H1 (cell line): ENCODE data around the gene CCDC106. TPM values are rescaled to one million over a fixed set of nuclear protein-coding genes. Genes with fewer than 3 reads are reported as not detected.

ENCODE experiments used
- CTCF ChIA-PET: fragments of 300-600 bp; sonication (Branson Sonifier 250); formaldehyde crosslinking; loops from one replicate; lab custom pipeline; 2021; ENCODE audit not compliant: partially characterized antibody; lab: Charles Lee
- POLR2A ChIA-PET: fragments of 300-600 bp; sonication (Branson Sonifier 250); formaldehyde crosslinking; loops from one replicate; lab custom pipeline; 2021; ENCODE audit warnings: inconsistent platforms; ENCODE audit not compliant: partially characterized antibody; lab: Charles Lee
- DNase-seq, 2 experiments: peaks; one replicate each; pipeline versions ENCODE4 v3.0.0 to v3.0.0-alpha.2; 2010 to 2022; ENCODE audit warnings: low spot score in 2 of 2, low read depth in 1 of 2, mixed read lengths in 1 of 2
- FAIRE-seq: peaks from 2 replicates; lab custom pipeline; 2011; peaks lifted over from hg19 to GRCh38; lab: Jason Lieb, UNC
- H2AFZ ChIP-seq: 2 replicates; pipeline ENCODE4 v1.8.1; 2012; ENCODE audit warnings: low read length, inconsistent platforms
- H2AK5ac ChIP-seq: 2 replicates; pipeline ENCODE4 v1.6.1; 2013; ENCODE audit warnings: low read depth, low read length
- H2BK120ac ChIP-seq: replicated peaks from 2 replicates; pipeline ENCODE3; 2013; ENCODE audit warnings: low read depth, low read length, inconsistent platforms
- H2BK12ac ChIP-seq: 2 replicates; pipeline ENCODE4 v1.6.1; 2013; ENCODE audit warnings: low read depth, low read length
- H2BK15ac ChIP-seq: 2 replicates; pipeline ENCODE4 v1.6.1; 2013; ENCODE audit warnings: low read length
- H2BK20ac ChIP-seq: 2 replicates; pipeline ENCODE4 v1.6.1; 2013; ENCODE audit warnings: low read length
- H2BK5ac ChIP-seq: 2 replicates; pipeline ENCODE4 v1.6.1; 2013; ENCODE audit warnings: low read depth, low read length
- H3K14ac ChIP-seq: 2 replicates; pipeline ENCODE4 v1.6.1; 2013; ENCODE audit warnings: inconsistent platforms; ENCODE audit not compliant: insufficient read length
- H3K18ac ChIP-seq: 2 replicates; pipeline ENCODE4 v1.6.1; 2013; ENCODE audit warnings: low read length; ENCODE audit errors: extremely low read depth
- H3K23ac ChIP-seq: 2 replicates; pipeline ENCODE4 v1.6.1; 2013; ENCODE audit warnings: inconsistent platforms; ENCODE audit not compliant: insufficient read length
- H3K23me2 ChIP-seq: 2 replicates; pipeline ENCODE4 v1.6.1; 2013; ENCODE audit warnings: low read depth, low read length
- H3K27ac ChIP-seq: 2 replicates; pipeline ENCODE4 v1.6.1; 2011; ENCODE audit warnings: low read depth, low read length, inconsistent platforms
- H3K27me3 ChIP-seq, 4 experiments: replicated peaks in 1 of 4; 1 replicate in 1 of 4; 2 replicates in 3 of 4; pipeline versions ENCODE4 v1.6.1 to v1.8.1; 2011 to 2013; ENCODE audit warnings: low read length in 3 of 4, mild to moderate bottlenecking in 3 of 4, inconsistent platforms in 2 of 4, mixed read lengths in 2 of 4, moderate library complexity in 1 of 4; ENCODE audit not compliant: control insufficient read depth in 3 of 4, insufficient read depth in 3 of 4; ENCODE audit errors: extremely low read depth in 1 of 4
- H3K36me3 ChIP-seq, 4 experiments: 2 replicates each; pipeline versions ENCODE4 v1.6.1 to v1.8.1; 2011 to 2013; ENCODE audit warnings: mild to moderate bottlenecking in 4 of 4, low read length in 3 of 4, moderate library complexity in 2 of 4, control low read depth in 1 of 4, inconsistent platforms in 1 of 4; ENCODE audit not compliant: insufficient read depth in 4 of 4, control insufficient read depth in 2 of 4
- H3K4ac ChIP-seq: replicated peaks from 2 replicates; pipeline ENCODE3; 2013; ENCODE audit warnings: low read length, low read depth, mixed read lengths, inconsistent platforms; ENCODE audit not compliant: insufficient read length
- H3K4me1 ChIP-seq, 4 experiments: replicated peaks in 1 of 4; 1 replicate in 1 of 4; 2 replicates in 3 of 4; pipeline versions ENCODE4 v1.6.1 to v1.8.1; 2011 to 2013; ENCODE audit warnings: low read length in 3 of 4, inconsistent platforms in 2 of 4, mixed read lengths in 1 of 4; ENCODE audit not compliant: insufficient read depth in 4 of 4, control insufficient read depth in 3 of 4
- H3K4me2 ChIP-seq, 2 experiments: 2 replicates each; pipeline versions ENCODE4 v1.6.1 to v1.8.1; 2011 to 2013; ENCODE audit warnings: low read depth in 2 of 2, low read length in 2 of 2, control low read depth in 1 of 2, inconsistent platforms in 1 of 2, mild to moderate bottlenecking in 1 of 2; ENCODE audit not compliant: insufficient read depth in 1 of 2
- H3K4me3 ChIP-seq, 4 experiments: fragments of 200-600, 300-600 bp in 1 of 4; sonication (generic), shearing (Covaris generic), sonication (Bioruptor Twin) in 1 of 4; 2 replicates each; pipeline versions ENCODE4 v1.5.1 to v1.8.1; 2011 to 2016; ENCODE audit warnings: low read length in 4 of 4, low read depth in 3 of 4, control low read depth in 2 of 4, inconsistent platforms in 2 of 4, mild to moderate bottlenecking in 2 of 4, mixed read lengths in 1 of 4, moderate library complexity in 1 of 4; ENCODE audit not compliant: insufficient read depth in 2 of 4; ENCODE audit errors: extremely low read depth in 1 of 4
- H3K56ac ChIP-seq: replicated peaks from 2 replicates; pipeline ENCODE3; 2013; ENCODE audit warnings: low read depth, mild to moderate bottlenecking, mixed read lengths, low read length, inconsistent platforms; ENCODE audit not compliant: insufficient read length
- H3K79me1 ChIP-seq: 2 replicates; pipeline ENCODE4 v1.6.1; 2013; ENCODE audit warnings: low read depth, low read length, control low read depth
- H3K79me2 ChIP-seq, 2 experiments: 2 replicates each; pipeline versions ENCODE4 v1.6.1 to v1.8.1; 2012 to 2013; ENCODE audit warnings: low read length in 2 of 2, mild to moderate bottlenecking in 2 of 2, inconsistent platforms in 1 of 2; ENCODE audit not compliant: insufficient read depth in 2 of 2, control insufficient read depth in 1 of 2
- H3K9ac ChIP-seq, 4 experiments: replicated peaks in 1 of 4; 1 replicate in 1 of 4; 2 replicates in 3 of 4; pipeline versions ENCODE4 v1.6.1 to v1.8.1; 2011 to 2013; ENCODE audit warnings: low read depth in 3 of 4, low read length in 3 of 4, control low read depth in 2 of 4, mild to moderate bottlenecking in 2 of 4, moderate library complexity in 2 of 4, inconsistent platforms in 1 of 4; ENCODE audit errors: extremely low read depth in 1 of 4
- H3K9me3 ChIP-seq, 2 experiments: 2 replicates each; pipeline versions ENCODE4 v1.6.1 to v1.8.1; 2012 to 2013; ENCODE audit warnings: mild to moderate bottlenecking in 2 of 2, moderate library complexity in 2 of 2, control low read depth in 1 of 2, inconsistent platforms in 1 of 2, low read depth in 1 of 2, low read length in 1 of 2, mixed read lengths in 1 of 2; ENCODE audit not compliant: insufficient read depth in 2 of 2
- H4K20me1 ChIP-seq, 2 experiments: replicated peaks in 1 of 2; 2 replicates each; pipeline versions ENCODE3 to v1.8.1; 2011 to 2013; ENCODE audit warnings: inconsistent platforms in 2 of 2, low read length in 2 of 2, mild to moderate bottlenecking in 1 of 2; ENCODE audit not compliant: insufficient read depth in 2 of 2, control insufficient read depth in 1 of 2
- H4K5ac ChIP-seq: 2 replicates; pipeline ENCODE4 v1.6.1; 2013; ENCODE audit warnings: low read length, low read depth, mixed read lengths, inconsistent platforms; ENCODE audit not compliant: insufficient read length
- H4K8ac ChIP-seq: 2 replicates; pipeline ENCODE4 v1.8.0; 2013; ENCODE audit warnings: mild to moderate bottlenecking, moderate library complexity, low read length, inconsistent platforms; ENCODE audit not compliant: insufficient read depth; ENCODE audit errors: extremely low read depth
- H4K91ac ChIP-seq: replicated peaks from 2 replicates; pipeline ENCODE3; 2013; ENCODE audit warnings: low read length, mixed read lengths, inconsistent platforms; ENCODE audit not compliant: insufficient read length
- POLR2A ChIP-seq, 2 experiments: IDR thresholded peaks; 1 replicate in 1 of 2; 2 replicates in 1 of 2; pipeline ENCODE4 v1.6.1; 2011; ENCODE audit warnings: low read depth in 2 of 2, low read length in 2 of 2, mild to moderate bottlenecking in 2 of 2; ENCODE audit errors: control extremely low read depth in 1 of 2
- POU5F1 ChIP-seq: IDR thresholded peaks from 2 replicates; pipeline ENCODE4 v1.6.1; 2011; ENCODE audit warnings: low read depth, mild to moderate bottlenecking, low read length, moderate library complexity
- USF2 ChIP-seq: IDR thresholded peaks from 2 replicates; pipeline ENCODE4 v1.6.1; 2011; ENCODE audit warnings: low read length, improper control_type of control experiment
- WGBS, 2 experiments: shearing (Covaris generic) in 1 of 2; methylation state at CpG; one replicate each; pipeline versions ENCODE4 v1.1.6 to v1.1.7; 2013 to 2015; ENCODE audit warnings: low lambda C conversion rate in 2 of 2, mixed read lengths in 2 of 2, inconsistent platforms in 1 of 2, low coverage in 1 of 2, missing lambda C conversion rate in 1 of 2; ENCODE audit not compliant: insufficient replicate concordance in 2 of 2, insufficient coverage in 1 of 2, insufficient read length in 1 of 2; ENCODE audit errors: extremely low coverage in 1 of 2, missing lambda C conversion rate in 1 of 2; 5-methylcytosine and 5-hydroxymethylcytosine counted together
- polyA plus RNA-seq, 7 experiments: library from polyadenylated mRNA; depleted of rRNA in 3 of 7; stranded (reverse) in 5 of 7; unstranded in 2 of 7; fragments of >200 nt in 5 of 7; fragments of 200-250 nt in 2 of 7; gene quantifications; 1 replicate in 5 of 7; 2 replicates in 1 of 7; 4 replicates in 1 of 7; pipeline versions ENCODE4 v1.2.1 to v1.2.3, GENCODE V29; 2011 to 2013; ENCODE audit warnings: missing spikeins in 2 of 7, mixed read lengths in 2 of 7
- total RNA-seq: library from RNA; stranded (reverse); fragmentation: NEBNext Ultra II Directional; extraction: Animal tissue kit (Norgen Biotek cat#: 25700); gene quantifications from 2 replicates; pipeline ENCODE4 v1.2.1, GENCODE V29; 2021

Gene CCDC106
- total and polyA plus RNA-seq, 2 of the 8 experiments (the other 6 are each of a cell fraction or from before 2014, with no cell fraction given): 12.0 to 20.1 TPM

DNA sequence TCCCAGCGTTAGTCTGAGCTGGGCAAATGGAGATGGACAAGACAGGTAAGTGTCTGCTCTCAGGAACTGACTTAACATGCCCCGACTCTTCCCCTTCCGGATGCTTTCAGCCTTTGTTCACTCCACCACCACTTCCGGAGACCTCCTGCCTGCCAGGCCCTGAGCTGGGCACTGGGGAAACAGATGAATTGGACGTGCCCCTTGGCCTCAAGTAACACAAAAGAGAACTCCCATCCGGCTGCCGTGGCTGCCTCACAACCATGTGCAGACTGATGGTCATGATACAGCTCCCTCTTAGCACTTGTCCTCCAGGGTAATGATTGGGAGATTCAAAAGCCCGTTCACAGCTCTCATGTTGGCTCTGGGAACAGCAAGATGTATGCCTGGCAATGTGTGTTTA, 30.6 kb upstream of the CCDC106 start:
- ChIA-PET POLR2A (interaction anchor here (0.6 to 3.2 kb wide), 8 partner anchors 9 to 53 kb away, joined by 3 to 12 read pairs (median 4); partner anchors contain the start of genes FIZ1, ZNF581 and ZNF865), CTCF (interaction anchor here (0.5 to 8.0 kb wide), 6 partner anchors 11 to 476 kb away, joined by 3 to 38 read pairs (median 4); partner anchors contain the start of gene ZNF865)
- H2AFZ ChIP-seq: no peak overlapping the region
- no peak overlapping the region for H2BK12ac ChIP-seq
- no peak overlapping the region for H2BK15ac ChIP-seq
- peaks cover 0 to 42% (median 3%) of the 10 kb centered on the region in 4 experiments; a peak in 6 of 8 replicates for H3K36me3 ChIP-seq
- H2BK120ac ChIP-seq: no peak overlapping the region
- no peaks in the 10 kb centered on the region for H3K79me2 ChIP-seq
- H3K14ac ChIP-seq: no peak overlapping the region
- H3K27ac ChIP-seq: no peak overlapping the region
- no peaks in the 10 kb centered on the region for H3K79me1 ChIP-seq
- no peak overlapping the region for H3K18ac ChIP-seq
- H3K23me2 ChIP-seq: no peaks in the 10 kb centered on the region
- peaks cover 4 to 6% of the 10 kb centered on the region in 2 experiments for H4K20me1 ChIP-seq
- H3K56ac ChIP-seq: no peak overlapping the region
- no peak overlapping the region for H2BK20ac ChIP-seq
- no peaks in the 10 kb centered on the region for H3K4me1 ChIP-seq
- H3K27me3 ChIP-seq: peaks cover 0 to 2% (median 0%) of the 10 kb centered on the region in 4 experiments; a peak in 1 of 7 replicates
- no peak overlapping the region for H3K23ac ChIP-seq
- H4K8ac ChIP-seq: no peak overlapping the region
- no peaks in the 10 kb centered on the region; a peak in 1 of 4 replicates for H3K9me3 ChIP-seq
- no peak overlapping the region; a peak in 1 of 7 replicates for H3K9ac ChIP-seq
- H3K4ac ChIP-seq: no peak overlapping the region
- no peak overlapping the region for H4K91ac ChIP-seq
- no peak overlapping the region for H3K4me3 ChIP-seq
- H2BK5ac ChIP-seq: no peak overlapping the region
- WGBS, 2 experiments: 82% methylated on average over 8 of the region's 8 CpGs; no CpG with 5 or more reads in 1 of the 2 experiments
- DNase-seq (no peak), FAIRE-seq (no peak)
- H3K4me2 ChIP-seq: no peak overlapping the region
- TF ChIP-seq POLR2A (IDR thresholded peaks at IDR 0.05; ENCODE audit: control extremely low read depth in 1 of 2, low read depth in 2 of 2, low read length in 2 of 2) (no peak), POU5F1 (no peak), USF2 (no peak)
- no peak overlapping the region for H2AK5ac ChIP-seq
- no peak overlapping the region for H4K5ac ChIP-seq
